ENCODE data around the gene GLCE.

GLCE gene

DNA sequence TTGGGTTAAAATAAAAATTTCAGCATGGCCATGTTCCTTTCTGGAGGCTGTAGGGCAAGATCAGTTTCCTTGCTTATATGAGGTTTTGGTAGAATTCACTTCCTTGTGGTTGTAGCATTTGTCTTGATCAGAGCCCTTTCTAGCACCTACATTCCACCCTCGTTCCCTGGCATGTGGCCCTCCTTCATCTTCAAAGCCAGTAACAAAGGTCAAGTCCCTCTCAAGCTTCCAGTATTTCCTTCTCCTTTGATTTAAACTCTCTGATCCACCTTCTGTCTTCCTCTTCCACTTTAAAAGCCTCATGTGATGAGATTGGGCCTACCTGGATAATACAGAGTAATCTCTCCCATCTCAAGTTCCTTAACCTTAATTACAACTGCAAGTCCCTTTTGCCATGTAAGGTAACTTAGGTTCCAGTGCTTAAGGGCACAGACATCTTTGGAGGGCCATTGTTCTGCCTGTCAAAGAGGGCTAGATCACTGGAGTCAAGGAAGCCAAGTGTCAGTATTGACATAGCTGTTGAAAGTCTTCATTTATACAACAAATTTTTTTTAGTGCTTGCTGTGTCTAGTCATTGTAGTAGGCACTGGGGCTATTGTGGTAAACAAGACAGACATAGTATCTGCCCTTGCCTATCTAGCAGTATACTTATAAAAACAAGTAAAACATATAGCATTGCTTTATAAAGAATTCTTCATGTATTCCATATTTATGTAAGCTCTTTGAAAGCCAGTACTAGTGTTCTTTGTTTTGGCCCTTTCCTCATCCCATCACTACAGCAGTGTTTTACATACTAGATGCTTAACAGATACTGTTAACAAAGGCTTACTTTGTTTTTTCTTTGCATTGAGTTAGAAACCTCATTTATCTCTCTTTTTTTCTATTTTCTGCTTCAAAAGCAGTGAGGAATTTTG, 40.7 kb downstream of the GLCE start:
- no peak for DNase-seq (ENCODE audit: low read depth in 3 of 3)

DNA sequence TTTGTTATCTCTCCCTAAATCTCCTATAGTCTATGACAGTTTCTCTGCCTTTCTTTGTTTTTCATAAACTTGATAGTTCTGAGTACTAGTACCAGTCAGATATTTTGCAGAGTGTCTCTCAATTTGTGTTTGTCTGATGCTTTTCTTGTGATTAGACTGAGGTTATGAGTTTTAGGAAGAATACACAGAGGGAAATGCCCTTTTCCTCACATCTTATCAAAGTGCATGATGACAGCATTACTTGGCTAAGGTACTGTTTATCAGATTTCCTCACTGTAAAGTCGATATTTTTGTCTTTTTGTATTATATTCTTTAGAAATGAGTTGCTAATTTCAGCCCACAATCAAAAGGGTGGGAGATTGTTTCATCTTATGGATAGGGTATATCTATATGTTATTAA, 45.6 kb downstream of the GLCE start:
- DNase-seq (ENCODE audit: low read depth in 3 of 3), result no peak

DNA sequence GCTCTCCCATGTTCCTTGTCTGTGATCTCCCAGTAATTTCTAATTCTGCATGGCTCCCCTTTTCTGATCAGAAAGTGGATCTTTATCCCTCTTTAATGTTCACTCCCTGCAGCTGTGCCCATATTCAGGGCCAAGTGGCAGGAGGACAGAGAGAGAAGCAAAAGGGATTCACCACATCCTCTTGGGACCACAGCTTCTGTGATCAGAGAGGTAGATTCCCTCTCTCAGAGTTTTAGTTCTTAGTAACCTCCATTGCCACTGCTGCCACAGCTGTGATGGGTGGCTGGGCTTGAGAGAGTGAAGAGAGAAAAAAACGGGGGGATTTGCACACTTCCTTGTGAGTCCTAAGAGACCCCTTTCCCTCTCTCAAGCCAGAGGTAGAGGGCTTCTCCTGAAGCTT, 49.2 kb downstream of the GLCE start:
- no peak for DNase-seq (ENCODE audit: low read depth in 3 of 3)

DNA sequence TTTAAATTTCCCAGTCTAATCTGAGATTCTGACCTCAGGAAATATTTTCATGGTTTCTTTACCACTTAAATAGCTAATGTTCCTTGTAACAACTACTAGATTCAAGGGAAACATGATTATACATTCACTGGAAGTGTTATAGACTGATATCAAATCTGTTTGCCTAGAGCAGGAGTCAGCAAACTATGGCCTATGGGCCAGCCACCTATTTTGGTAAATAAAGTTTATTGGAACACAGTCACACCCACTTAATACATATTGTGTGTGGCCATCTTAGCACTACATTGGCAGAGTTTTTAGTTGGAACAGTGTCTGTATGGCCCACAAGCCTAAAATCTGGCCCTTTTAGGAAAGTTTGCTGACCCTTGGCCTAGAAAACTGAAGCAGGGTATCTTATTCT, 50.1 kb downstream of the GLCE start:
- no peak for DNase-seq (ENCODE audit: low read depth in 3 of 3)

DNA sequence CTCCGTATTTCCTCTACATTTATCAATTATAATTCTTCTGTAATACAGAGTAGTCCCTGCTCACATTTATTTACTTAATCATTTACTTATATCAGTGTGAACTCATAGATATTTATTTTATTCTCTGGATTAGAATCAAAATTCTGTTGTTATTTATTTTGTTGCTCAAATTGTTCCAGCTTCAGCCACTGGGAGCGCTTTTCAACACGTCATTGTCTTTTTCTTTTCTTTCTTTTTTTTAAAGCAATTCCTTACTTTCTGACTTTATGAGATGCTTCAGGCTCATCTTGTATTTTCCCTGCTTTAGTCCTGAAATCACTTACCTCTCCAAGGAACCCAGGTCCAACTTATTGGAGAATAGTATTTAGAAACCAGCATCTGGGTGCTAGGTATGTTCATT, 53.4 kb downstream of the GLCE start:
- DNase-seq (ENCODE audit: low read depth in 3 of 3), result no peak

DNA sequence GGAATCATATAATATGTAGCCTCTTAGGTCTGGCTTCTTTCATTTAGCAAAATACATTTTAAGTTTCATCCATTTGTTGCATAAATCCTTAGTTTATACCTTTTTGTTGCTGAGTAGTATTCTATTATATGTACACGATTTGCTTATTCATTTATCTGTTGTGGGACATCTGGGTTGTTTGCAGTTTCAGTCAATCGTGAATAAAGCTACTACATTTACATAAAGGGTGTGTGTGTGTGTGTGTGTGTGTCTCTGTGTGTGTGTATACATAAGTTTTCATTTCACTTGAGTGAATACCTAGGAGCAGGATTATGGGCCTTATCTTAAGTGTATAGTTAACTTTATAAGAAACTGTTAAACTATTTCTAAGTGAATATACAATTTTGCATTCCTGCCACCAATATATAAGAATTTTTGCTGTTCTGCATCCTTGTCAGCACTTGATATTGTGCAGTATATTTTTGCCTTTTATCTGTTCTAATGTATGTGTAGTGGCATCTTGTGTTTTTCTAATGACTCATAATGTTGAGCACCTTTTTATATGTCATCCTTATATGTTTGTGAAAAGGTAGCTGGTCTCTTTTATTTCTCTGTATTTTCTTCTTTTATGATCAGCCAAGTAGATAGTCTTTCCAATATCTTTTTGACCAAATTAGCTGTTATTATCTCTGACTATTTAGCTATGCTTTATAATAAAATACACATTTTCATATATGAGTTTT, 55.0 kb downstream of the GLCE start:
- DNase-seq (ENCODE audit: low read depth in 3 of 3), result no peak

DNA sequence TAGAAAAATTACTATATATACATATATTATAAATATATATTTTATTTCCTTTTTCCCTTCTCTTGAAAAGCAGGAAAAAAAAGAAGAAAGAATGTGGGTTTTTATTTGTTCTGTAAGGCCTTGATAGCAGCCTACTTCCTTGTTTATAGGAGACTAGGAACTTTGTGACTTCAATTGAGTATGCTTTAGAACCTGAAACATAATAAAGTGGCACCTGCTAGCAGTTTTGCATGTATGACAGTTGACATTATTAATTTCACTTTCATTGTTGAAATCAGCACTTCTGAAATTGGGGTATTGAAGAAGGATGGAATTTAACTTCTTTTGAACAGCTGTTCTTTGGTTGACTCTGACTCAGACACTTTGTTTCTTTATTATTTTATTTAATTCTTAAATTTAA, 56.9 kb downstream of the GLCE start:
- DNase-seq (ENCODE audit: low read depth in 3 of 3), result no peak

DNA sequence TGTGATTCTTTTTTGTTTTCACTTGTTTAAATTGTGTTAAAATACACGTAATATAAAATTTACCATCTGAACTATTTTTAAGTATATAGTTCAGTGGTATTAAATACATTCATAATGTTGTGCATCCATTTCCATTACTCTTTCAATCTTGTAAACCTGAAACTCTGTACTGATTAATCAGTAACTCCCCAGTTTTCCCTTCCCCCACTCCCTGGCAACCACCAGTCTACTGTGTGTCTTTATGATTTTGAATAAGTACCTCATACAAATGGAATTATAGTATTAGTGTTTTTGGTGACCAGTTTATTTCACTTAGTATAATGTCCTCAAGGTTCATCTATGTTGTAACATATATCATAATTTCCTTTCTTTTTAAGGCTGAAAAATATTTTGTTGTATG, 59.3 kb downstream of the GLCE start:
- no peak for DNase-seq (ENCODE audit: low read depth in 3 of 3)

DNA sequence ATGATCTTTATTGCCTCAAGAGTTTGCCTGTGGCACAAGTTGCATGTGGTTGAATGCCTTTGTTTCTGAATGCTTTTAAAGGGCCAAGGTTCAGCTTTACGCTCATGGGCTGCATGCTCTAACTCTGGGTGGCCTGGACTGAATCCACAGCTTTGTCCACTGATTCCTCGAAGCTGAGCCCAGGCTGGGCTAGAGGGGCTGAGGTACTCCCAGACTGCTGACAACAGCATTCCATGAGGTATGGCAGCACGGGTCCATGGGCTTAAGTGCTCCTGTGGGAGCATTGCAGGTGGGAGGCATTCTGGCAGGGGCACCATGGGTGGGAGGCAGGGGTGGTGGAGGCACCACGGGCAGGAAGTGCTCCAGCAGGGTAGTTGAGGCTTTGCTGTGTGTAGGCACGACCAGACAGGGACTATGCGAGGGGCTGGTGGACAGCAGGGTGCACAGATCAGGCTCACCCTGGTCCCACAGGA, 61.6 kb downstream of the GLCE start:
- no peak for DNase-seq (ENCODE audit: low read depth in 3 of 3)

DNA sequence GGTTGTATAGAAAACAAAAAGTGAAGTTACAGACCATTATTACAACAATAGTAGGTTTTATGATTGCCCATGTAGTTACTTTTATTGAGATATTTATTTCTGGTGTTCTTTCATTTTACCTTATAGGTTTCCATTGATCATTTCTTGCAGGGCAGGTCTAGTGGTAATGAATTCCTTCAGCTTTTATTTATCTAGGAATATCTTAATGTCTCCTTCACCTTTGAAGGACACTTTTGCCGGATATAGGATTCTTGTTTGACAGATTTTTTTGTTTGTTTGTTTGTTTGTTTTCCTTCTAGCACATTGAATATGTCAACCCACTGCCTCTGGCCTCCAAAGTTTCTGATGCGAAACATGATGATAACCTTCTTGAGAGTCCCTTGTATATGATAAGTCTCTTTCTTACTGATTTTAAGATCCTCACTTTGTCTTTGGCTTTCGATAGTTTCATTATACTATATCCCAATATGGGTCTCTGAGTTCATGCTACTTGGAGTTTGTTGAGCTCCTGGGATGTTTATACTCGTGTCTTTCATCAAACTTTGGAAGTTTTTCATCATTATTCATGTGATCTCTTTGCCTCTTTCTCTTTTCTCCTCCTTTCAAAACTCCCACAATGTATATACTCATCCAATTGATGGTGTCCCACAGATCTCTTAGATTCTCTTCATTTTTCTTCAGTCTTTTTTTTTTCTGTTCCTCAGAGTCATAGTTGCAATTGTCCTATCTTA, 62.8 kb downstream of the GLCE start:
- DNase-seq (ENCODE audit: low read depth in 3 of 3), result no peak

DNA sequence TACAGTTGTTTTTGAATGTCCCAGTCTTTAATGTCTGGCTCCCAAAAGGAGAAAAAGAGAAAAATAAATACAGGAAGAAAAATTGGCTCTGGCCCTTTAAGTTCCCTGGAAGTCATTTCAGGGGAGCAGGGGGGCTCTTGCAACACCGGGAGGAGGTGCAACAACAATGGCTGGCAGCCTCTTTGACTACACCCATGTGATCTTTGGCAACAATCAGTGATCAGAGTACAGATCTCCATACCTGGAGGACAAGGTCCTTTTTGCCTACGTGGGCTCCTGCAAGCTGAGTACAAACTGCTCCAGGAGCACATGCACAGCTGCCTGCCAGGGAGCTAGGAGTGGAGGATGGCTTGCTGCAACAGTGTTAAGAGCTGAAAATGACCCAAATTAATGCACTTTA, 63.9 kb downstream of the GLCE start:
- no peak for DNase-seq (ENCODE audit: low read depth in 3 of 3)

DNA sequence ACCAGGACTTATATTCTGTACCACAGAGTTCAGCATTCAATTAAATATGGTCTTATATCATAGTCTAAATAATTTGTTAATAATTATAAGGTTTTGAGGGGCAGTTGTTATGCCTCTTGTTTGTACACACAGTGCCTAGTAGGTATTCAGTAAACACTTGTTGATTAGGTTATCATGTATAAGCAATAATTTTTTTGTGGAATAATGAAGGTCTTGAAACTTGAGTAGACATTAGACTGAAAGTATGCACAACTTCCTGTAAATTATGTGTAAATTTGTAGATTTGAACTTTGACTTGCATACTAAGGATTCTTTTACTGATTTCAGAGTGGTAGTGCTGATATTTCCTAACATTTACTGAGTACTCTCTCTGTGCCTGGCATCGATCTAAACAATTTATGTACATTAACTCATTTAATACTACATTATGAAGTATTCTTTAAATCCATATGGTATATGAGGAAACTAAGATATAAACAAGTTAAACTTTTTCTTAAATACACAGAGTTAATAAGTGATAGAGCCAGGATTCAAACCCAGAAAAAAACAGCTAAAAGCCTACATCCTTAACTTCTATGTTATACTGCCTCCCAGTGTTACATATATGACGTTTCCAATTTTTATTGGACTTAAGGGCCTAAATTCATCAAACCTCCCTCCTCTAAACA, 65.1 kb downstream of the GLCE start:
- no peak for DNase-seq (ENCODE audit: low read depth in 3 of 3)

DNA sequence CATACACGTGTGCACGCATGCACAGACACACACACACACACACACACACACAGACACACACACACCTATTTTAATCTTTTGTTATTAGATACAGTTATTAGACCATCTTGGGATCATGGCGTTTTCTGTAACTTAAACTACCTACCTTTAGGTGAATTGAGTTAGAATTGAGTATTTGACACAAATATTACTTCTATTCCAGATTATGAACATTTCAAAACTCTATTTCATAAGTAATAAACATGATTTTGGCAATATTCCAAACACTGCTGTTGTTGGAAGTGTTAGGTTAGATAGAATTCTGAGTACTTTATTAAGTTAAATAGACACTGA, 65.6 kb downstream of the GLCE start:
- no peak for DNase-seq (ENCODE audit: low read depth in 3 of 3)

DNA sequence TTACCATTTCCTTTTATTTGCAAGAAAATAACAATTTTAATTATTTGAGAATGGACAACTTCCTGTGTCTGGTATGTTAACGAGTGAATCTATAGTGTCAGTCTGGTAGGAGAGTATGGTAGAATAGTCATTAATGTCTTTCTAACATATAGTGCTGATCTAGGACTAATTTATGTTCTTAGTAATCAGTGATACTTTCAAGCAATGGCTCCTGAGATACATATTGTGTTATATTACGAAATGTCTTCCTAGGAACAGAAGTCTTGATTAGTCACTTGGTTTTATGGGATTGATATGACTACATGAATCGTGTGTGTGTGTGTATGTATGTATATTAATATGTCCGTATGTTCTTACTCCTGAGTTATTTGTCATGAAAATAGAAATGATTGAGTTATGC, 71.7 kb downstream of the GLCE start:
- DNase-seq (ENCODE audit: low read depth in 3 of 3), result no peak

DNA sequence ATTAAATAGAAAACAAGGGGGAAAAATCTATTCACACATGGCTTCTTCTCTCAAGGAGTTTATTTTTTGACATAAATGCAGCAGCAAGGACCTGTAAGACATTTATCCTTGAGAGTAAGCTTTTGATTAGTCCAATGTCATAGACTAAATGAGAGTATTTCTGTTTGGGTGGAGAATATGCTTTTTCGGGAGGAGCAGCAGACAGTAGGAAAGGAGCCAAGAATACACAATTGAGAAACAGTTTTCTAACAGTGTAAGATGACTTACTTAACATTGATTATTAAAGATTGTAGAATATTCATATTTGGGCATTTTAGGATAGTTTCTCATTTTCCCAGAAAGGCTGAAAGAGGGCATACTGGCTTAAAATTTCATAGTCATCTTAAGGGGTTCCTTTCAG, 72.3 kb downstream of the GLCE start:
- no peak for DNase-seq (ENCODE audit: low read depth in 3 of 3)

DNA sequence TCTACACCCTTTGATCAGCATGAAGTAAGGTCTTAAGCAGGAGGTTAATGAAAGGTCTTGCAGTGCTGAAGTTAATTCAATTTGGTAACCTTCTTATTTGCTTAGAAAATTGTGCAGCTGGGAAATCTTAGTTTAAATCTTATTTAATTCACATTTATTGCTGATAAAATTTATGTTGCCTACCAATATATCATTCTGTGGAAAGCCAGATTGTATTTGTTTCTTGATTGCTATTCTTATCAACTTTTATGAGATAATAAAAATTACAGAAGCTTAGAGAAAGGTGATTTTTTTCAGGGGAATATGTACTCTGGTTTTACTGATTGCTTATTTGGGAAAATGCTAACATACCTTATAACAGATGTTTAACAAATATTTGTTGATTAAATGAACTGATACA, 74.2 kb downstream of the GLCE start:
- DNase-seq (ENCODE audit: low read depth in 3 of 3), result no peak

DNA sequence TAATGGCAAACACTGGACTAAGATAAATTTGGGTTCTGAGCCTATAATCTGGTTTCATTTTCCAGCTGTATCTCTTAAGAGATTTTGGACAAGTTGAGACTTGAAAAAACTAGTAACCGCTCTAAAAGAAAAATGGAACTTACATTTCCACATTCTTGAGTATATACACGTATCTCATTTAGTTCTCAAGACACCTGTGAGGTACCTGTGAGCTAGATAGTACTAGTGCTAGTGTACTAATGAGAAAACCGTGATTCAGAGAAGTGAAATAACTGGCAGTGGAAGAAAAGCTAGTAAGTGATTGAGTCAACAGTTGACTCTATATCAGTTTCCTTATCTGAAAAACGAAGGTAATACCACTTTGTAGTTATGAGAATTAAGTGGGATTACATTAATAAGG, 76.1 kb downstream of the GLCE start:
- DNase-seq (ENCODE audit: low read depth in 3 of 3), result no peak

DNA sequence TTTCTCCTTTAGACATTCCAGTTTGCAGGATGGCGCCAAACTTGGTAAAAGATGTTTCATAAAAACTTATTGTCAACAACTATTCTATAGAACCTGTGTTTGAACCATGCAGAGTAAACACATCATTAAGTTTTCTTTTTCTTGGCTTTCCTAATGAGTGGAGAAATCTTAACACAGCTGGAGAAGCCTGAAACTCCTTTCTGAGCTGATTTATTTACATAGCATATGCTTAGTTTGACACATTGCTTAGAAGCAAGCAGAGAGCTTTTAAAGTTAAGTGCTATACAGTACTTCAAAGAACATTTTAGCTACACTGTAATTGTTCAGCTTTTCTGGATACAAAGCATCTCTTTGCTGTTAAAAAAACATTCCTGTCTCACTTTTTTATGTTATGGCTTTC, 77.3 kb downstream of the GLCE start:
- DNase-seq (ENCODE audit: low read depth in 3 of 3), result no peak

DNA sequence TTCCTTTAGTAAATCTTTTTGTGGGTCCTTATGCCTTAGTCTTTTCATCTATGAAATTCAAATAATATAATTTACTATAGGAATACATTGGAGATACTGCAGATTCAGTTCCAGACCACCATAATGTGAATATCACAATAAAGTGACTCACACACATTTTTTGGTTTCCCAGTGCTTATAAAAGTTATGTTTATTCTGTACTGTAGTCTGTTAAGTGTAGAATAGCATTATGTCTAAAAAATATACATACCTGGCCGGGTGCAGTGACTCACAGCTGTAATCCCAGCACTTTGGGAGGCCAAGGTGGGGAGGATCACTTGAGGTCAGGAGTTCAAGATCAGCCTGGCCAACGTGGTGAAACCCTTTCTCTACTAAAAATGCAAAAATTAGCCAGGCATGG, 84.4 kb downstream of the GLCE start:
- no peak for DNase-seq (ENCODE audit: low read depth in 3 of 3)

DNA sequence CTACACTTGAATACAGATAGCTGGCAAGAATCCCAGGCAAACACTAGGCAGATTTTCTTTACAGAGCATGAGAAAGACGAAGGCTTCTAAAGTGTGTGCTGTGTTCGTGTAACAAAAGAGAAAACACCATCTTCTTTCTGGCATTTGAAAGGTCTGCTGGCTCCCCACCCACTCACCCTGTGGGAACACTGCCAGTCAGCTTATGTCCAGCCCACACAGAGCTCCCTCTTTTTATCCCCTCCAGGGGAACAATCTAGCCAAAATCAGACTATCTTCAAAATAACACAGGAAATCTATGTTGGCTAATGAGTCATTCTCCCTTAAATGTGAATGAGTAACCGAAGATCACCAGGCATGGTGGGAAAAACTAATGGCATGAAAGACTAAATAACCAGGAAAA, 92.7 kb downstream of the GLCE start:
- no peak for DNase-seq (ENCODE audit: low read depth in 3 of 3)

DNA sequence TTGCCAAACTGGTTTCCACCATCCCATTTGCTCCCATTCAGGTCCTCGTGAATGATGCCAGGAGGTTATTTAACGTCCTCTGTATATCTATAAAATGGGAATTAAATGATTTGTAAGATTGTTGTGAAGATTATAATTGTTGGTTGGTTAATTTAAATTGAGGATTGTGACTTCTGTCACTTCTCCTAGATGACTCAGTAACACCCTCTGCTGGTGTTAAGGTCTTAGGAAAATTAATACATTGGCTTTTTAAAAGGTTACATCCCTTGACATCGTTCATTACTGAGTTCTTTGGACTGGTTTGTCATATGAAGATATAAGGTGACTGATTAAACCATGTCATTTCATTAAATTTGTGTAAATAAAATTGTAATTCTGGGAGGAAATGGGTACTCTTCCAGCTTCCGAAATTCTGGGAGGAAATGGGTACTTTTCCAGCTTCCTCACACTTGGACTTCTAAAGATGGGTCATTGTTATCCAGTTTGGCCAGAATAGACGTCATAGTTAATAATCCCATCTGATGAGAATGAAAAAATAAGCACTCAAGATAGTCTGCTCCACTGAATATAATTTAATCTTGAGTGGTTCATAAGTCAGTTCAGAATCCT, 105.0 kb downstream of the GLCE start:
- DNase-seq (ENCODE audit: low read depth in 3 of 3), result no peak

DNA sequence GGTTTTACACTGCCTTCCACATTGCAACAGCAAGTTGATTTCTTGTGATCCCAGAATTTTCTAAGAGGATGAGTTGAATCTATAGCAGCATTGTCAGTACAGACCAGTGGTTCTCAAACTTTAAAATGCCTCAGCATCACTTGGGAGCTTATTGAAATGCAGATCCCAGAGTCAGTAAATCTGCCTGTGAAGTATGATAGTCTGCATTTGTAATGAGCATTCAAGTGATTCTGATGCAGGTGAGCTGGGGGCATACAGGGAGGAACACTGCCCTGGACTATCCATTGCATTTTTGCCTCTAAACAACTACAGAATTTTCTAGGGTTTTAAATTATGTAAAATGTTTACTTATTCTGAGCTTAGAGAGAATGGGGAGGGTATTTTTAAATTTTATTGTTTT, 110.8 kb downstream of the GLCE start:
- DNase-seq (ENCODE audit: low read depth in 3 of 3), result no peak
